ENCODE measurements around the gene PEX16.

PEX16 gene

DNA sequence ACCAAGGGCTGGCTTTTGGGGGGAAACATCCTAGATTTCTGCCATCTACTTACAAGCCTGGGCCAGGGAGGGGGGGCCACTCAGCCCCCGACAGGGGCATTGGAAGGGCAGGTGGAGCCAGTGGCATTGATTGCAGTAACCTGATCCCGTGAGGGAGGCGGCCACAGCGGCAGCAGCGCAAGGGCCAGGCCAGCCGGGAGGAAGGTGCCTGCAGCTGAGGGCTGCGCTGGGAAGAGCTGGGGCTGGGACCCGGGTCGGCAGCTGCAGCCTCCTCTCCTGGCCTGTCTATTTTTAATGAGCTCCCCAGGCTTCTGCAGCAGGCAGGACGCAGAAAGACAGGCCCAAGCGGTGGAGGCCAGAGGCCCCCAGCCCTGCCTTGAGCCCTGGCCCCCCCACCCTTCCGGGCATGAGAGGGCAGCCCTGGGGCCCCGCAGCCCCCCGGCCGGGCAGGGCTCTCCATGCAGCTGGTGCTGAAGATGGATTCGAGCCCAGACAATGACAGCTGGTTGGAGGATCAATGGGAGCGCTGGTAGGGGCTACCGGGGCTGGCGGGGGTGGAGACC lies 21.2 kb downstream of the PEX16 start:
- FAIRE-seq, result no peak

DNA sequence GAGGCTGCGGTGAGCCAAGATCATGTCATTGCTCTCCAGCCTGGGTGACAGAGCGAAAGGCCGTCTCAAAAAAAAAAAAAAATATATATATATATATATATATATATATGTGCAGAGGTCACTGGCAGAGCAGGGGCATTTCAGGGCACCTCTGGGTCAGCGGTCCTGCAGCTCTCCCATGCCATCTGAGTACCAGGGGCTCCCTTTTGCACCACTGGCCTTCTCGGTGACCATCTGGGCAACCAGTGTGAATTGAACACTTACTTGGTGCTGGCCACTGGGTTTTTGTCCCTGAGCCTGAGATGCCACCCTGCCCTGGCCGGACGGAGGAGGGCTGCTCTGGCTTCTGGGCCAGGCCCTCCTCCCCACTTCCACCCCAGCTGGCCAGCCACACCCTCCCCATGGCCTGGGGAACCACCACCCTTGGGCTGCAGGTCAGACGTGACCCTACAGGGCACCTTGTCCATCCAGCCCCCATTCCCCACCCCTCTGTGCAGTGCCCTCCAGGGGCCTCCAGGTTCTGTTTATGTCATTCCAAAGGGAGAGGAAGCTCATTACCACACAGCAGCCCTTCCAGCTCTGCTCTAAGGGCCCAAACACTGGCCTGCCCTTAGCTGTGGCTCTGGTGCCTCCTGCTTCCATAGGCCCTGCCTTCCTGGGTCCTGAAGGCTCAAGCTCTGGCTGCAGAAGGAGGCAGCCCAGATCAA lies 22.0 kb downstream of the PEX16 start:
- no peak for FAIRE-seq

DNA sequence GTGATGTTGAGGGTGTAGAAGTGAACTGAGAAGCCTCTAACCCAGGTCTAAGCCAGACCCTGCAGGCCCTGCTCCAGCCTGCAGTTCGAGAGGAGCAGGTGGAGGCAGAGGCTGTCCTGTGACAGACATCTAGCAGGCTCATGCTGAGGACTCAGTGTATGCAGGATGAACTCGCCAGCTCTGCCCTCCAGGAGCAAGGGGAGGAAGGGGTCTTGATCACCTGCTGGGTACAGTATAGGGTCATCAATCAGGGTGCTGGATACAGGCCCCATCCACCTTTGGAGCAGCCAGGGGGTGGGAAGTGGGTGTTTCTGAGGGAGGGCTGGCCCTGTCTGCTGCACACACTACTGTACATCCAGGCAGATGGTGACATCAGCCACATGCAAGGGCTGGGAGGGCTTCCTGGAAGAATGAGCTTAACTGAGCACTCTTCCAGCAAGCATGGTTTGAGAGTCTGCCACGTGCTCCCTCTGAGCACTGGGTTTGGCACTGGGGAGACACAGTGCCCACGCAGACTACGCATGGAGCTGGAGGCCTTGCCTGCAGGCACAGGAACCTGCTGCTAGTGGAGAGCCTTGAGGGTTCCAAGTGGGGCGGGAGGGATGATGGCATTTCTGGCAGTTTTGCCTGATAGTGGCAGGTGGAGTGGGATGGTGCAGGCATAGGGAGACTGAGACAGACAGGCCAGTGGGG lies 23.0 kb downstream of the PEX16 start:
- no peak for FAIRE-seq

DNA sequence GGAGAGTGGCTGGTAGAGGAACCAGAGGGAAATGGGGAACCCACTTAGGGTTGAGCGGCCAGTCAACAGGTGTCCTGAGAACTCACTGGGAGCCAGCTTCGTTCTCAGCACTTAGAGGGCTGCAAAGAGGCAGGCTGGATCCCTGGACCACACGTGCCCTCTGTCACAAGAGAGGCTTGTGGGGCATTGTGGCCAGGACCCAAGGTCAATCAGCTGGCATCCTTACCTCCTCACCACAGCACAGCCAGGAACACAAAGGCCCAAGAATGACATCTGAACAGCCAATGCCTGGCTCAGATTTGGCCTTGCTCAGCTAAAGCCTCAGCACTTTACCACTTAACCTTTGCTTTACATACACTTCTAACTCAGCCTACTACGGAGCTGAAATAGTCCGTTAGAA lies 24.8 kb downstream of the PEX16 start:
- no peak for FAIRE-seq

DNA sequence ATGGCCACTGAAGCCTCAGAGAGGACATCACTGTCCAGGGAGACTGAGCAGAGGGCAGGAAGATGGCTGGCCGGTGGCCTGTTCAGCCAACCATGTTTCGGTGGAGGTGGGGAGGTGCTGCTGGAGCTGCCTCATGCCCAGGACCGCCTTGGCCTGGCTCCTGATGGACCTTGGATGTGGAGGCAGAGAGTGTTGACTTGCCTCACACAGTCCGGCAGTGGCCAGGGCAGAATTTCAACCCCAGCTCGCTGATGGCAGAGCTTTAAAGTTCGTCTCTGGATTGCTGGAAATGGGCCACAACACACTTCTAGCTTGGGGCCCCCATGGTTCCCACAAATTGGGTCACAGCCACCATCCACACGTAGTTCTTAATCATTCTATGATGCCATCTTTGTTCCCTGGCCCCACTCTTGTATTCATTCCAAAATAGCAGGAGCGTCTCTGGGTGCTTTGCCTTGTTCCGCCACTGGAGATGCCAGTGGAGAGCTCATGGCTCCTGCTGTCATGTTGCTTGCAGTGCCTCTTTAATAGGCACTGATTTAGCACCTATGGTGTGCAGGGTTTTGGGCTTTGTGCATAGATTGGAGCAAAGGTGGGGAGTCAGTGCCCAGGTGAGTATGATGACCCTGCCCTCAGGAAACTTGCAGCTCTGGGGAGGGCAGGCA lies 26.7 kb downstream of the PEX16 start:
- no peak for FAIRE-seq

DNA sequence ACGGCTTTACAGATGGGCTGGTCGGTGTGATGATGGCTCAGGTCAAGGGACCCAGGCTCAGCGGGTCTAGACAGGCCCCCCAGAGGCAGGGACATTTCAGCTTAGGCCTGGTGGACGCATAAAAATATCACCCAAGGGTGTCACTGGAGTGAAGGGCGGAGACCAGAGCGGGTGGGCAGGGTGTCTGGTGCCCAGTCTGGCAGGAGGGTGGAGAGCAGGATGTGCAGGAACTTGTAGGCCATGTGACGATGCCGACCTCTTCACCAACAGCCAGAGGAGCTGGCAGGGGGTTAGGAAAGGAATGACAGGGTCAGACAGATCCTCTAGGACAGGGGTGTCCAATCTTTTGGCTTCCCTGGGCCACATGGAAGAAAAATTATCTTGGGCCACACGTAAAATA lies 27.7 kb downstream of the PEX16 start:
- no peak for FAIRE-seq

DNA sequence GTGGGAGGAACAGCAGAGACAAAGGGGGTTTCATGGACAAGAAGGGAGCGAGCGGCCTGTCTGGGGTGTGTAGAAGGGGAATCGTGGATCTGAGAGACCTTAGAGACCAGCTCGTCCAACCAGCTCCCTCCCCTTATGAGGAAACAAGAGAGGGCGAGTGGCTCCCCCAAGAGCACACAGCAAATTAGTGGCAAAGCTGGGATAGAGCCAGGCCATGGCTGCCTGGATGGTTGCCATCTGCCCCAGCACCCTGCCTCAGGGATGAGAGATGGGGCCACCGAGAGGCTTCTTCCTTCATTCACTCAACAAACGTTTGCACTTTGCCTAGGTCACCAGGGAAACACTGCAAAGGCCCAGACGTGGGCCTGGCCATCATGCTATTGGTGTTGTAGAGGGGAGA lies 28.1 kb downstream of the PEX16 start:
- FAIRE-seq, result no peak

DNA sequence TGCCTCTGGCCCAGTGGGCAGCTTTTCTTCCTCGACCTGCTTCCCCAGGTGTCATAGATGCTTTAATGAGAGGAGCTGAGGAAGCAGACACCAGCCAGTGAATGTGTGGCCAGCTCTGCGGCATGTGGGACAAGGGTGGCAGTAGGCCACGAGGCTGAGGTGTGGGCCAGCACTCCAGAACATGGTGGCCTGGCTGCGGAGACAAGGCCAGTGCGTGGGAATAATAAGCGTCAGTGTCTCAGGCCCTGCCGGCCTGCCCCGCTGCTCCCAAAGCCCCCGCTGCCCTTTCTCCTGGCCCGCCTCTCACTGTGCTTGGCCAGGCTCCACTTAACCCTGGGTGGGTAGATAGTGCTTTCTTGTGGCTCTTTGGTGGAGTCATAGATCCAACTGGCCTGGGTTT lies 30.1 kb downstream of the PEX16 start:
- no peak for FAIRE-seq

DNA sequence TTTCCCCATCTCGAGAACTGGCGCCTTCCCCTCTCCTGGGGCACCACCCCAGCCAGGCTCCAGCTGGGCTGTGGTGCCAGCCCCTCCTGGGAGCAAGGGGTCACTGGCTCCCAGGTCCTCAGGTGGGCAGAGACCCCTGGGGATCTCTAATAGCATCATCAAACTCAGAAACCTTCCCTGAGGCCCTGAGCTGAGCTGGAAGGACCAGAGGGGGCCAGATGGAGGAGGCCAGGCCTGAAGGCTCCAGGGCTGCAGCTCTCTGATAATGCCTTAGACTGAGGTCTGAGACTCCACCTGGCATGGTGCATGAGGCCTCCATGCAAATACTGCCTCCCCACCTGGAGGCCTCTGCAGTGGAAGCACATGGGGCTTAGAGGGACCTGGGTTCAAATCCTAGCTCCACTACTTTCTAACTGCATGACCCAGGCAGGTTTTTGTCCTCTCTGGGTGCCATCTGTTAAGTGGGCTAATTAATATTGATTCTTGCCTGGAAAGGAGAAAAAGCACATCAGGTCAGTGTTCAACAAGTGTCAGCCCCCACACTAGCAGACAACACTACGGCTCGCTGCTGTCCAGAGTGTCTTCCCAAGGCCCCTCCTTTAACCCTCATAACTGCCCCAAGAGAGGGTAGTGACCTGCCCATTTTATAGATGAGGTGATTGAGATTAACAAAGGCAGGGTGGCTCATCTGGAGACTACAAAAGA lies 30.7 kb downstream of the PEX16 start:
- no peak for FAIRE-seq

DNA sequence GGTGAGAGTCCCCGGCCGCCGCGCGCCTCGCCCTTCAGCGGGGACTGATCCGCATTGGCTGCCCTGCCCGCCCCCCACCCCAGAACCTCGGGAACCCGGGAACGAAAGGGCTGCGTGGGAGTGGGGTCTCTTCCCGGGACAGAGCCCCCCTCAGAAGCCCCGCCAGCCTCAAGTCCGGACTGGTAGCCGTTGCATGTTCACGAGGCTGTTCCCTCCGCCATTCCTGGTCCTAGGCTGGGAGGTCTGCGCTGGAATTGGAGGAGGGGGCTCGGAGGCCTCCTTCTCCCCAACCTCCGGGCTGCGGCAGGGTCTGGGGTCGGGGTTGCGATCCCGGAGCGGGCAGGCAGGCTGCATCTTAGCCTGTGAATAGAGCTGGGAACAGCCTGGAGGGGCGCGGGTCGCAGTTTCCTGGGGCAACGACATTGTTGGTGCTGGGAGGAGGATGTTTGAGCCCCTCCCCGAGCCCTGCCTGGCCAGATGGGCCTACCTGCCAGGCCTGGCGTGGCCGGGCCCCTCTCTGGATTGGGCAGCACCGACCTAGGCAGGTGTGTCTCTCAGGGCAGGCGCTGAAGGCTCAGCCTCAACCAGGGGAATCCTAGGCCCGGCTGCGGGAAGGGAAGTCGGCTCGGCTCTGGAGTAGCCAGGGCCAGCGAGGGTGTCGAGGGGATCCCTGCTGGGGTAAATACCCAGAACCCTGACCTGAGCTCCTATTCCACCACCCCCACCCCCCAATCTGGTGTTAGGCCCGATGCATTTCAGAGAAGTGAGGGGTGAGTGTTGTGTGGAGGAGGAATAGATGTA lies 31.6 kb downstream of the PEX16 start:
- FAIRE-seq, result no peak

DNA sequence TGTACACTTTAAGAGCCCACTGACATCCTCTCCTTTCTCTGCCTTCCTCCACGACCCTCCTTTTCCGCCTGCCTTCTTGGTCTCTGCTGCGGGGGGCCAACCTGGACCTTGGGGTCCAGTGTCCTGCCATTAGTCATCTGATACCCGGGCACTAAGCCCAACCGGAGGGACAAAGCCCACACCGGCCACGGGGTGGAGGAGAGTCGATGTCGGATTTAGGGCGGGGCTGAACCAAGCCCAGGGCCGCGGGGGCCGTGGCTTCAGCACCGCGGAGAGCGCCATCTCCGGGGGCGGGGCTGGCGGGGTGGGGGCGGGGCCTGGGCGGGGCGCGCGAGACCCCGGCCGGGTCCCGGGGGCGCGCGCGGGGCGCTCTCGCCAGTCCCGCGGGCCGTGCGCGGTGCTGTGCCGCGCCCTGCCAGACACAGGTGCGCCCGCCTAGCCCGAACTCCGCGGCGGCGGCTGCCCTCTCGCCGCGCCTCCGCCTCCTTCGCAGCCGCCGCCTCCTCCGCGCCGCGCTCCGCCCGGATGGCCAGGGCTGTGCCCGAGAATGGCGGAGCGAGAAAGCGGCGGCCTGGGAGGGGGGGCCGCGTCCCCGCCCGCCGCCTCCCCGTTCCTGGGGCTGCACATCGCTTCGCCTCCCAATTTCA lies 32.3 kb downstream of the PEX16 start, which contains the start of gene MAPK8IP1:
MAPK8IP1 (plus strand) TSS at position 378 of the 647 bp plus-strand sequence; CDS start at position 548, 170 bp downstream.
- FAIRE-seq, result no peak

DNA sequence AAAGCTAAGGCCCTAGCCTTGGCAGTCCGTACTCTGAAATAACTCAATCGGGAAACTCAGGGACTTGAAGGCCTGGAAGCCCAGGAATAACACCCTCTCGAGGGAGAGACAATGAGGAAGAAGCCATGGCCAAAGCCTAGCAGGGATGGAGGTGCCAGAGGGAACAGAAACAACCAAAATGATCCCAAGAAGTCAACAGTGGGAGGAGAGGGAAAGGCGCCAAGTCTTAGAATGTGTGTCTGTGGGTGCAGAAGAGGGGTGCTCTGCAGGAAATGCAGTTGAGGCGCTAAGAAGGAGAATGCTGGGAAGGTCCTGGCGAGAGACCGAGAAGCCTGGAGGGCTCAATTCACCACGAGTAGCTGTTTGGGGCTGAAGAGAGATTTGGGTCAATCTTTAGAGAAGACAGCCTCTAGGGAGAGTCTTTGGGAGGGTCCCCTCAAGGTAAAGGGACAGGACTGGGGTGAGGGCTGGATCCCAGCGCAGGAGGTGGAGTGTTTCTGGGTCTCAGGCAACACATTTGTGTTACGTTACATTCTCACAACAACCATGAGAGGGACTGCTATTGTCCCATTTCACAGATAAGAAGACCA lies 33.0 kb downstream of the PEX16 start:
- no peak for FAIRE-seq

DNA sequence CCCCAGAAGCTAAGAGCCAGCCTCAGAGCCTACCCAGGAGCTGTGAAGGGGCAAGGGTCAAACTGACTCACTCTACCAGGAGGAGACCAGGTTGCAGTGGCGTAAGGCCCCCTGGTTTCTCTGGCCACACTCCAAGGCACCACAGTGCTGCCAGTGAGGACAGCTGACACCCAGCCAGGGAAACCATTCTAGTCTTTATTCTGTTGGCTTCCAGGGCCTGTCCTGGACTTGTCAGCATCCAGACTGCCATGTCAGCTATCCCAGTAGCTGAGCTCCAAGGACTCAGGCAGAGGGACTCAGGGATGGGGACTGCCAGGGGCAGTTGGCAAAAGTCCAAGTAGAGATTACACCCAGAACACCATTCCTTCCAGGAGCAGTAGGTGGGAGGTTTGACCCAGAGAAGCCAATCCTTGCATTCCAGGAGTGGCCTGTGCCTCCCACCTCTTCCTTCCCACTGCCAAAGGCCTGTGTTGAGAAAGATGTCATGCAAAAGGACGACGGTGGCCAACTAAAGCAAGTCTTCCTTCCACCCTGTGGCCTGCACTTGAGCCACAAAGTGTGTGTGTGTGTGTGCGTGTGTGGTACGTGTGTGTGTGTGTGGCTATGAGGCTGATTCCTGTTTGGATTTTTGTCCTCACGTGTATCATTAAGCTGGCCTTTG lies 35.8 kb downstream of the PEX16 start:
- no peak for FAIRE-seq

DNA sequence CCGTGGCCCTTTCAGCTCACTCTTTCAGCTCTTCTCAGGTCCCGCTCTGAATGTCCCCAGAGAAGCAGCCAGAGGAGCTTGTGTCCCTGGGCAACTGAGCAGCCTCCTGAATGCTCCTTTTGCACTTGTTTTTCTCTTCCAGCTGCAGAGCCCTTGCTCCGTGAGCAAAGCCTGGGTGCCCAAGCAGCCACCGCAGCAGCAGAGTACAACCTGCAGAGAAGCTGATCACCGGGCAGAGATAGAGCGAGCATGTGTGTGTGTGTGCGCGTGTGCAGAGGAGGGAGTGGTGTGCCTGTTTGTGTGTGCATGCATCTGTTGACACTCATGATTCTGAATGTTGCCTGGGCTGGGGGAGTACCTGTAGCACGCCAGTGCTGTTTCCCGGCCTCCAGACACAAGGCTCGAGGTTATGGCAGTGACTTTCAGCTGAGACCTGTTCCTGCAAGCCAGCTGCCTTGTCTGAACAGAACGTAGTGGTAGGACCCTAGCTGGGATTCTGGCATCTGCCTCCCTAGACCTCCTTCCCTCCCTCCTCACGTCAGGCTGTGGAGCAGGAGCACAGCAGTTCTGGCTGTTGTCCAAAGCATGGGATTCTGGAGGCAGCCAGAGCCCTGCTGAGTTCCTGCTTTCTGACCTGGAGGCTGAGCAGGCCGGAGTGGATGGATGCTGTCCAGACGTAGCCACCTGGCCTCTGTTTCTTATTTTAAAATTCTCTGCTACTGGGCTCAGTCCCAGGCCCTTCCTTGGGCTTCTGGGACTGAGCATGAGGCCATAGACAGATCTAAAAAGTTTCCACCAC lies 36.7 kb downstream of the PEX16 start:
- FAIRE-seq, result no peak

DNA sequence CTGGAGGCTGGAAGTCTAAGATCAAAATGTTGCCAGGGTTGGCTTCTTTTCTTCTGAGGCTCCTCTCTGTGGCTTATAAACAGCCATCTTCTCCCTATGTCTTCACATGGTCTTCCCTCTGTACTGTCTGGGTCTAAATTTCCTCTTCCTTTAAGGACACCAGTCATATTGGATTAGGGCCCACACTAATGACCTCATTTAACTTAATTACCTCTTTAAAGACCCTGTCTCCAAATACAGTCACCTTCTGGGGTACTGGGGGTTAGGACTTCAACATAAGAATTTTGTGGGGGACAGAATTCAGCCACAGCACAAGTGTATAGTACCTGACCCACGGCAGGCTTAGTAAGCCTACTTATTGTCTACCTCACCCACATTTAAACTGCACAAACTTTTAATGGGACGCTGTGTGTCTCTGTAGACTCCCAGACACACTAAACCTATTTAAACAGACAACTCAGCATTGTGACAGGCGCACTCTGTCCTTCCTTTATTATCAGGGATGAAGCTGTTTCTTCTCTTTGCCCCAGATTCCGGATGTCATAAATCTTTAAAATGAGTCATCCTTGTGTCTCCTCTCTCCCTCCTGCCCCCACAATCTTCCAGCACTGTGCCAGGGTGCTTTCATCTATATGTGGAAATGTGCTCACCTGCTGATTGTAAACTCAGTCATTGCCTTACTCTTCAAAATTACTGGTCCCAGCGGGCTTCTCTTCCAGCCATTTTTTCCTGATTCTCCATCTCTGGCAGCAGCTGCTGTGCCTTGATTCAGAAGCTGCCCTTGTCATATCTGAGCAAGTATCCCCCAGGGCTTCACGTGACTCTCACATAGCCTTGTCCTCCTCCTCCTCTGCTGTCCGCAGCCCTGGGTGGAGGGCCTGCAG lies 37.6 kb downstream of the PEX16 start:
- FAIRE-seq, result no peak

DNA sequence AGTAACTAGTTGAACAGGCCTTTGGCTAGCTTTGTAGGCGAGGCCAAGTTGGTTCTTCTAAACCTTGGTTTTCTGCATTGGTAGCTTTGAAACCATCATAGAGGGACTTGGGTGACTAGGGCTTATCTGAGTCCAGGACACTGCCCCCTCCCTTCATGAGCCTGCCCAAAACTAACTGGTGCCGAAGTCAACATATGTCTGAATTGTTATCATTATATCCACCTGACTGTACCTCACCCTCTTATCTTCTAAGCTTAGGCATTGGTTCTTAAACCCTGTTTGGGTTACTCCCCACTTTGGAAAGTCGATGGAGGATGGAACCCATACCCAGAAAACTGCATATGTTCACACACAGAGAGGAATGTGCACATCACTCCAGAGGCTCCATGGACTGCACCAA lies 39.8 kb downstream of the PEX16 start:
- no peak for FAIRE-seq

DNA sequence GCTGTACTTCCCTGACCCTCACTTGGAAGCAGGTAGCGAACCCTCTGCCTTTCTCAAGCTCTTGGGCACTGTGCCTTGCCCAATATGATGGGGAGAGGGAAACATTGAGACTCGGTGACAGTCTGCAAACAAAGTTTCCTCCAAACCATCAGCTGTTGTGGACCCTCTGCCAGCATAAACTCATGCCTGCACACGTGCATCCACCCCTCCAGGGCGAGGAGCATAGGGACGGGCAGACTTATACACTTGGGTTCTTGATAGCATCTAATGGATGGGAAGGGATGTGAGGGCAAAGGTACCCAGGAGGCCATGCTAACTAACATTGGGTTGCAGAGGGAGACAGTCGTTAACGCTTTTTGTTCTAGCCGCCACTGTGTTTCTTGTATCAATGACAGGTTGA lies 40.5 kb downstream of the PEX16 start:
- FAIRE-seq, result no peak

DNA sequence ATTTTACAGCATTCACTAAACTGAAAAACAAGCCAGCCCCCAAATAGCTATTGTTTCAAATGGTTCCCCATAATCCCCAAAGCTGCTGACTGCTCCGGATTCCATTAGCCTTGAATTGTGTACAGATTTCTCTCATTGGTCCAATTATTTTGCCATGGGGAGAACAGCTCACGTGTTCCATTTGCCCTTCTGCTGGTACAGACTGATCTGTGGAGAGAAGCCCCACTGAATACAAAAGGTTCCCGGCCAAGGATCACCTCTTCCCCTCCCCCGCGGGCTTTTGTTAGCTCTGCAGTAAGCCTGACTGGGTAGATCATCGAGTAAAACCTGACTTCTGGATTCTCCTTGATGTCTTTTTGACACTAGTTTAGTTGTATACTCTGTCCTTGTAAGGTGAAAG lies 41.3 kb downstream of the PEX16 start:
- no peak for FAIRE-seq
